CD4-positive, alpha-beta T cell treated with Interleukin-21 for 1 hour (primary cell): ENCODE results near the gene CEBPZ.

Experiments
- DNase-seq: peaks from one replicate; pipeline ENCODE4 v3.0.0-alpha.2; 2020

Gene CEBPZ

GRCh38 chr2:37168217-37168981 lies 63.0 kb downstream of the CEBPZ start:
- DNase-seq, result peak; percentile 56

- DNase-seq, result no peak
These were observed 63.7 kb downstream of the CEBPZ start for GRCh38 chr2:37167636-37168180.

- no peak for DNase-seq
These were observed 66.6 kb downstream of the CEBPZ start for GRCh38 chr2:37164757-37165156.

GRCh38 chr2:37156857-37157714 lies 74.3 kb downstream of the CEBPZ start, which contains the start of gene EIF2AK2:
Gene EIF2AK2 (minus strand): TSS chr2:37156980. CDS start chr2:37147806, 9,174 bp downstream.
- peak; percentile 87 for DNase-seq

GRCh38 chr2:37156071-37156856 lies 75.1 kb downstream of the CEBPZ start:
- peak; percentile 24 for DNase-seq

GRCh38 chr2:37154785-37155184 lies 76.6 kb downstream of the CEBPZ start:
- no peak for DNase-seq

- DNase-seq, result no peak
These were observed 78.2 kb downstream of the CEBPZ start for GRCh38 chr2:37153224-37153623.
